T-cell (primary cell): ENCODE results near the gene PTCH1. TPM values are rescaled to one million over a fixed set of nuclear protein-coding genes. Genes with fewer than 3 reads are reported as not detected.

ENCODE experiments used
- ATAC-seq, 4 experiments: fragments of 200-7000 bp in 3 of 4; fragments of 150-1000 bp in 1 of 4; cut with Tn5 transposase; replicated peaks in 1 of 4; 1 replicate in 3 of 4; 2 replicates in 1 of 4; pipeline ENCODE4 v1.10.0; 2021; ENCODE audit warnings: moderate library complexity in 3 of 4, mild to moderate bottlenecking in 2 of 4, moderate number of reproducible peaks in 1 of 4
- CTCF ChIA-PET, 2 donors: fragments of 300-600 bp; sonication (Branson Sonifier 250); formaldehyde crosslinking; loops; one replicate each; lab custom pipeline; 2022; ENCODE audit warnings: antibody characterized with exemption in 2 of 2; lab: Charles Lee
- POLR2A ChIA-PET, 2 donors: fragments of 300-600 bp; sonication (Branson Sonifier 250); formaldehyde crosslinking; loops; one replicate each; lab custom pipeline; 2022; ENCODE audit warnings: antibody characterized with exemption in 2 of 2; lab: Charles Lee
- DNase-seq, 35 experiments: peaks; one replicate each; pipeline versions ENCODE4 v3.0.0 to v3.0.0-alpha.2; 2013 to 2023
- H3K27ac ChIP-seq: one replicate; pipeline ENCODE4 v1.5.1; 2013; ENCODE audit warnings: low read length
- H3K27me3 ChIP-seq, 2 experiments: replicated peaks in 1 of 2; 1 replicate in 1 of 2; 2 replicates in 1 of 2; pipeline versions ENCODE4 v1.6.1 to v1.7.0; 2013; ENCODE audit warnings: low read length in 1 of 2, mixed read lengths in 1 of 2; ENCODE audit not compliant: control insufficient read depth in 2 of 2, insufficient read depth in 2 of 2; ENCODE audit errors: extremely low read depth in 1 of 2
- H3K36me3 ChIP-seq, 2 donors: 1 replicate in 1 of 2; 2 replicates in 1 of 2; pipeline versions ENCODE4 v1.6.1 to v1.7.0; 2013; ENCODE audit warnings: low read length in 1 of 2; ENCODE audit not compliant: control insufficient read depth in 2 of 2, insufficient read depth in 1 of 2; ENCODE audit errors: extremely low read depth in 1 of 2
- H3K4me1 ChIP-seq, 2 experiments: 1 replicate in 1 of 2; 2 replicates in 1 of 2; pipeline versions ENCODE4 v1.6.1 to v1.7.0; 2013; ENCODE audit warnings: low read length in 2 of 2, mixed read lengths in 1 of 2; ENCODE audit not compliant: insufficient read depth in 2 of 2, control insufficient read depth in 1 of 2; ENCODE audit errors: extremely low read depth in 1 of 2
- H3K4me3 ChIP-seq, 2 donors: 1 replicate in 1 of 2; 2 replicates in 1 of 2; pipeline versions ENCODE4 v1.5.1 to v1.7.0; 2013; ENCODE audit warnings: mild to moderate bottlenecking in 2 of 2, low read length in 1 of 2, moderate library complexity in 1 of 2; ENCODE audit not compliant: control insufficient read depth in 1 of 2; ENCODE audit errors: extremely low read depth in 1 of 2
- H3K9me3 ChIP-seq: 2 replicates; pipeline ENCODE4 v1.7.0; 2013
- H3K27ac Mint-ChIP-seq, 2 donors: one replicate each; pipeline ENCODE4 v1.8.0; 2020 to 2021; ENCODE audit warnings: mild to moderate bottlenecking in 2 of 2, mixed read lengths in 2 of 2
- H3K27me3 Mint-ChIP-seq, 2 donors: one replicate each; pipeline ENCODE4 v1.8.0; 2021 to 2022; ENCODE audit warnings: mixed read lengths in 2 of 2
- H3K36me3 Mint-ChIP-seq: one replicate; pipeline ENCODE4 v1.8.0; 2021; ENCODE audit warnings: mixed read lengths
- H3K4me1 Mint-ChIP-seq, 3 donors: one replicate each; pipeline ENCODE4 v1.8.0; 2020 to 2022; ENCODE audit warnings: mixed read lengths in 3 of 3, mild to moderate bottlenecking in 1 of 3
- H3K4me3 Mint-ChIP-seq, 3 donors: one replicate each; pipeline ENCODE4 v1.8.0; 2020 to 2022; ENCODE audit warnings: mild to moderate bottlenecking in 3 of 3, mixed read lengths in 3 of 3, moderate library complexity in 3 of 3
- H3K9me3 Mint-ChIP-seq, 3 donors: one replicate each; pipeline ENCODE4 v1.8.0; 2020 to 2022; ENCODE audit warnings: mixed read lengths in 3 of 3
- WGBS: methylation state at CpG from one replicate; pipeline ENCODE4 v1.1.5; 2013; ENCODE audit warnings: missing lambda C conversion rate; ENCODE audit not compliant: insufficient coverage; 5-methylcytosine and 5-hydroxymethylcytosine counted together
- total RNA-seq, 35 experiments: library from RNA in 6 of 35; stranded (reverse) in 6 of 35; fragments of 120-200 nt in 1 of 35; gene quantifications; one replicate each; pipeline versions ENCODE4 v1.2.1 to v1.2.4 and lab custom pipeline; 2013 to 2026

The PTCH1 gene
- total RNA-seq, 5 donors from 2014 or later (not counting 1 experiment from before 2014, with no cell fraction given), result 23.4 to 35.5 (median 29.2) TPM

DNA sequence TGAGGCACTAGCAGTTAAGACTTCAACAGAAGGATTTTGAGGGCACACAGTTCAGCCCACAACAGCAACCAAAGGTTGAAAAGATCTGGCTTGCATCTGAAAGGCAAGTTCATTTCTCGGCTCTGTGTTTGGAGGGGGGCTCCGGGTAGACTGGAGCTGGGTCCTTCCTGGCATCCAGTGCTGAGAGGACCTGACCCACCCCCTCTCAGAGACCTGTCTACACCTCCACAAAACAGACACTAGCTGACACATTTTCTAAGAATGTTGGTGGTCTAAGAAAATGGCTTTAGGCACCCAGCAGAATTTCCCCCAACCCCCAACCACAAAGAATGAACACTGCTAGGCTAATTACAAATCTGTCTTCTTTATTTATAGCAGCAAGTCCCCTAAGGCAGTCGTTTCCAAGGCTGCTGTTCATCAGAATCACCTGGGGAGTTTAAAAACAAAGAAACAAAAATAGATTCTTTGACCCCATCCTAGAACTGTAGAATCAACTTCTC, 6.2 kb upstream of the PTCH1 start:
- Histone ChIP-seq H3K27me3 (peaks cover 0 to 4% of the 10 kb centered on the region in 2 experiments), H3K9me3 (no peaks in the 10 kb centered on the region), H3K36me3 (no peaks in the 10 kb centered on the region), H3K27ac (no peak overlapping the region), H3K4me1 (no peaks in the 10 kb centered on the region), H3K4me3 (no peak overlapping the region)
- DNase-seq (no peak), ATAC-seq (no peak)
- WGBS, result no CpG with 5 or more reads among the region's 3 CpGs
- Mint-ChIP-seq H3K4me3 (no peak overlapping the region), H3K36me3 (peaks cover 5% of the 10 kb centered on the region), H3K9me3 (peaks cover 0 to 8% (median 5%) of the 10 kb centered on the region in 3 donors), H3K27me3 (peaks cover 14 to 23% of the 10 kb centered on the region in 2 donors), H3K4me1 (peaks cover 0 to 7% (median 0%) of the 10 kb centered on the region in 3 donors), H3K27ac (no peak overlapping the region)
- CTCF ChIA-PET, result no interaction called here
- POLR2A ChIA-PET, result no interaction called here

DNA sequence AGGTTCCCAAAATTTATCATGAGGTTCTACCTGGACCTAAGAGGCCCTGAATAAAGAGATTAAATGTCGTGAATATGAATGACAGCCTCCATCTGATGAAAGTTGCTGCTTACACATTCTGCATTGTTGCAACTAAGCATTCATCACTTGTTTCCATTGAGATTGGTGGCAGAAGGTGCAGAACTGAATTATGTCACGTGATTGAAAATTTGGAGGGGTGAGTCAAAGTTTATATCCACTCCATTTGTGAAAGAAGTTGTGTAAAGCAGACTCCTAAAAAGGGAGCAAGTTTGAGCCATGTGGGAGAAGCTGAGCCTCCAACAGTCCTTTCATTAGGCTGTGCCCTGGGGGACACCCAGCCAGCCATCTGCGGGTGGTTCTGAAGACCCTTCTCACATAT, 4.9 kb upstream of the PTCH1 start:
- DNase-seq (no peak), ATAC-seq (no peak)
- Mint-ChIP-seq H3K4me3 (no peak overlapping the region), H3K9me3 (peaks cover 0 to 8% (median 5%) of the 10 kb centered on the region in 3 donors), H3K27me3 (peaks cover 11 to 16% of the 10 kb centered on the region in 2 donors), H3K4me1 (peaks cover 2 to 10% (median 4%) of the 10 kb centered on the region in 3 donors), H3K27ac (no peak overlapping the region), H3K36me3 (peaks cover 5% of the 10 kb centered on the region)
- WGBS, result no CpG with 5 or more reads among the region's 3 CpGs
- POLR2A ChIA-PET, result no interaction called here
- Histone ChIP-seq H3K36me3 (no peaks in the 10 kb centered on the region), H3K27ac (no peak overlapping the region), H3K4me1 (peaks cover 0 to 8% of the 10 kb centered on the region in 2 experiments), H3K4me3 (no peak overlapping the region), H3K9me3 (no peaks in the 10 kb centered on the region), H3K27me3 (peaks cover 0 to 8% of the 10 kb centered on the region in 2 experiments)
- CTCF ChIA-PET, result no interaction called here

DNA sequence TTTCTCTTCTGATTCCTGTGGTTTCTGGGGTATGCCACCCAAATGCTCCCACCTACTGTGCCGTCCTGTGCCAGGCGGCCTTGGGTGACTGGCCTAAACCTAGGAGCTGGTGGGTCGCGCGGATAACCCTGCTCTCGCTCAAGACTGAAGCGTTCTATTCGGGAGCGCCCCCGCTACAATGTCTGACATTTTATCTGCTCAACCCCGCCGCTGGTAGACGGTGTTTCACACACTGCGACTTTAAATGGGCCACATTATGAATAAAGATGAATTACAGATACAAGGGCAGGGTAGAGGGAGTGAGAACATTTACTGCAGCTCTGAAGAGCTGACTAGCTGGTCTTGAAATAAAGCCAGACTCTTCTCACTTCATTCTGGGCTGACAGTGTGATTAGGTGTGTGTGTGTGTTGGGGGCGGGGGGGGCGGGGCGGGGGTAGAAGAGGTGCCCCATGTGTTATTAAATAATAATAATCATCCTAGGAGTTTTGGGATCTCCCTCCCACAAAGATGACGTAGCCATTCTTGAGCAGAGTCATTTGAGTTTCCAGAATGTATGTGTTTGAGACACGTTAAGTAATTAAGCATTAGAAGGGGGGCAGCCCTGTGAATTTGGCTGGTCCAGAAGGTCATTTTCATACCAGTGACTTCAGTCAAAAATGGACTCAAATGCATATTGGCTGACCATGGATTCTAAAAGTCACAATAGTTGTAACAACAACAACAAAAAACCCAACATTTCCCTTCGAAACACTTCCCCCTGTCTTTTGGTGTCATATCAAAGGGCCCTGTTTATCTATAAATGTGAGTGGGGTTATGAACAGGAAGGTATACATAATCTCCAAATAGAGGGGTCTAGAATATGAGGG, 1.0 kb upstream of the PTCH1 start:
- Histone ChIP-seq H3K27ac (no peak overlapping the region), H3K4me1 (peaks cover 6 to 22% of the 10 kb centered on the region in 2 experiments), H3K27me3 (peaks cover 4 to 8% of the 10 kb centered on the region in 2 experiments), H3K4me3 (peak overlapping the region in 1 of 2 donors; percentile 79), H3K9me3 (no peaks in the 10 kb centered on the region), H3K36me3 (no peaks in the 10 kb centered on the region)
- ATAC-seq, result no peak
- Mint-ChIP-seq H3K4me3 (peak overlapping the region; percentile 52 to 97 (median 58)), H3K9me3 (peaks cover 0 to 8% (median 5%) of the 10 kb centered on the region in 3 donors), H3K36me3 (peaks cover 5% of the 10 kb centered on the region), H3K27ac (no peak overlapping the region), H3K27me3 (peaks cover 13 to 23% of the 10 kb centered on the region in 2 donors), H3K4me1 (peaks cover 16 to 28% (median 23%) of the 10 kb centered on the region in 3 donors)
- CTCF ChIA-PET, result no interaction called here
- WGBS, result 71% methylated on average over 12 of the region's 20 CpGs
- POLR2A ChIA-PET, result no interaction called here
- no peak for DNase-seq

DNA sequence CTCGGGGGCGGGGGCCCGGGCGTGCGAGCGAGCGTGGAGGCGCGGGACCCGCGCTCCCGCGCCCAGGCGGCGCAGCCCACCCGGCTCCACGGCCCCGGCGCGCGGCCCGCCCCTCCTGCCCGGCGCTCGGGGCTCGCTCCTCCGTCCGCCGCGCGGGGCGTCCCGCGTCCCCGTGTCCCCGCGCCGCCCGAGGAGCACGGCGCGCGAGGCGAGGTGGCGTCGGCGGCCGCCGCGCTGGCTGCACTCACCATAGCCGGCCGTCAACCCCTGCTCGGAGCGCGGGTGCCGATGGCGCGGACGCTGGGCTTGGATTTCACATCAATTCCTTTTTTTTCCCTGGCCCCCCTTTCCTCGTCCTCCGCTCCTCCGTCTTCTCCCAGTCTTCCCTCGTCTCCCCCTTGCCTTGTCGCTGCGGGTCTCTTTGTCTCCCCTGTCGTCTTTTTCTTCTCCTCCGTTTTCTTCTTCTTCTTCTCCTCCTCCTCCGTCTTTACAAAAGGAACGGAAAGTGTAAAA, 494 bp downstream of the PTCH1 start:
- under 1% methylated on average over 67 of the region's 69 CpGs for WGBS
- peak overlapping the region in 1 of 2 donors; percentile 75 for H3K27ac Mint-ChIP-seq
- H3K4me3 ChIP-seq, result peak overlapping the region; percentile 48 to 79
- H3K27ac ChIP-seq, result no peak overlapping the region
- no peaks in the 10 kb centered on the region for H3K9me3 ChIP-seq
- peak; percentile 25 to 57 (median 51) for ATAC-seq
- peaks cover 29 to 42% (median 37%) of the 10 kb centered on the region in 3 donors for H3K4me1 Mint-ChIP-seq
- H3K9me3 Mint-ChIP-seq, result peaks cover 0 to 8% (median 5%) of the 10 kb centered on the region in 3 donors
- peak in 2 of 35 experiments; percentile 15 to 42 for DNase-seq
- H3K27me3 ChIP-seq, result peaks cover 4 to 12% of the 10 kb centered on the region in 2 experiments
- H3K36me3 ChIP-seq, result no peaks in the 10 kb centered on the region
- H3K4me1 ChIP-seq, result peaks cover 11 to 34% of the 10 kb centered on the region in 2 experiments
- H3K36me3 Mint-ChIP-seq, result peaks cover 5% of the 10 kb centered on the region
- peaks cover 13 to 22% of the 10 kb centered on the region in 2 donors for H3K27me3 Mint-ChIP-seq
- POLR2A ChIA-PET, result no interaction called here
- CTCF ChIA-PET, result interaction anchor here (0.6 kb wide), 2 partner anchors 69 to 875 kb away, joined by 3 to 5 read pairs; no protein-coding TSS in a partner anchor
- H3K4me3 Mint-ChIP-seq, result peak overlapping the region; percentile 92 to 97 (median 95)

DNA sequence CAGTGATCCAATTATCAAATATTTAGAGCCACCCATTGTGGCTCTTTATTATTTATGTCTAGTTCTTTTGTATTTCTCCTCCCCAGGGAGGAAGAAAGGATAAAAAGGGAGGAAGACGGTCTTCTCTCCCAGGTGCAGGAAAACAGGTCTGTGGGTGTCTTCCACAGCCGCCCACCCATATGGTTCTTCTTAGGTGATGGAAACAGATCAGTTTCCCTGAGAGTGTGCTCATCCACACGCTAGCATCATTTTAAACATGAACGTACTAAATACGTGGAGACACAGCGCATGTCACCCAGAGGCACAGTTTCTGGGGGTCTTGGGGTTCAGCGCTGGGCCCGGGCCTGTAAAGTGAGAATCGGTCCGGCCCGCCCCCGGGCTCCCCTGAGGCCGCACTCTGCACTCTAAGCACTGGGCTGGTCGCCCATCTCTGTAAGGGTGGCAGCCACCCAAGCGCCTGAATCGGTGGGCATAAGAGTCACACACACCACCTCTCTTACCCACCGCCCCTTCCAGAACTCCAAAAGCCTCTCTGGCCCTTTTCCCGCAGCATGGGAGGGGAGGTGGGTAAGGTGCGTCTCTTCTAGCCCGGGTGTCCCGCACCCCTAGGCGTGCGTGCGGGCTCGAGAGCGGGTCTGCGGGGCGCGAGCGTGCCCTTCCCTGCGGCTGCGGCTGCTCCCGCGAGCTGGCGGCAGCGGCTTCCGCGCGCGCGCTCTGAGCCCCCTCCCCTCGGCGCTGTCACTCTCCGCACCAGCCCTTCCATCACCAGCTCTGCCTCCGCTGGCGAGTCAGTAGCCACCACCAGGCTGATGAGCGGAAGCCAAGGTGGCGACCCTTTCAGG, 1.3 kb downstream of the PTCH1 start:
- CTCF ChIA-PET, result interaction anchor here in 1 of 2 donors (0.6 kb wide), 2 partner anchors 118 to 875 kb away, joined by 5 to 8 read pairs; no protein-coding TSS in a partner anchor

More for the DNA sequence above, 1.3 kb downstream of the PTCH1 start:
- peaks cover 4 to 12% of the 10 kb centered on the region in 2 experiments for H3K27me3 ChIP-seq
- no peaks in the 10 kb centered on the region for H3K36me3 ChIP-seq
- peaks cover 13 to 17% of the 10 kb centered on the region in 2 donors for H3K27me3 Mint-ChIP-seq
- 10% methylated on average over 34 of the region's 48 CpGs for WGBS
- no peaks in the 10 kb centered on the region for H3K9me3 ChIP-seq
- peaks cover 5% of the 10 kb centered on the region for H3K36me3 Mint-ChIP-seq
- POLR2A ChIA-PET, result no interaction called here
- H3K27ac Mint-ChIP-seq, result no peak overlapping the region
- H3K4me3 Mint-ChIP-seq, result peak overlapping the region; percentile 60 to 97 (median 62)
- H3K4me1 ChIP-seq, result peaks cover 11 to 37% of the 10 kb centered on the region in 2 experiments
- peak in 11 of 35 experiments; percentile 3 to 55 (median 31) for DNase-seq
- H3K27ac ChIP-seq, result no peak overlapping the region
- H3K9me3 Mint-ChIP-seq, result peaks cover 0 to 8% (median 5%) of the 10 kb centered on the region in 3 donors
- peak; percentile 42 to 51 (median 47) for ATAC-seq
- H3K4me1 Mint-ChIP-seq, result peaks cover 30 to 43% (median 39%) of the 10 kb centered on the region in 3 donors
- H3K4me3 ChIP-seq, result peak overlapping the region; percentile 43 to 52
